Cerebellar cortex (tissue), 1 donor: ENCODE measurements around the gene GALNT9.

Experiments used
- DNase-seq: peaks from one replicate; pipeline ENCODE4 v3.0.0-alpha.2; 2015; ENCODE audit warnings: low spot score

The GALNT9 gene

GRCh38 chr12:132292328-132293319 lies 36.8 kb downstream of the GALNT9 start:
- no peak for DNase-seq

GRCh38 chr12:132291402-132292175 lies 37.8 kb downstream of the GALNT9 start:
- DNase-seq, result no peak

DNA sequence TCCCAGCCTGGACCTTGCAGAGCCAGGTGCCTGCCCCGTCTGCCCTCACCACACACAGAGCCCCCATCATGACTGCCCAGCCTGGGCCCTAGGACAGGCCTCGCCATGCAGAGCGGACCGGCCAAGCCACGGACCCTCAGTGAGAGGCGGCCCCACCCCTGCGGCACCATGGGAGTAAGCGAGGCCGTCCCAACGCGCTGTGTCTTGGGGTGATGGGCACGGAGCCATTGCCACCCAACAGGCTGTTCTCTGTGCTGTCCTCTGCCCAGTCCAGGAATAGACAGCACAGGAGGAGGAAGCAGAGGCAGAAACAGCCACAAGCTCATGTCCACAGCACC lies 39.2 kb downstream of the GALNT9 start:
- DNase-seq, result no peak

DNA sequence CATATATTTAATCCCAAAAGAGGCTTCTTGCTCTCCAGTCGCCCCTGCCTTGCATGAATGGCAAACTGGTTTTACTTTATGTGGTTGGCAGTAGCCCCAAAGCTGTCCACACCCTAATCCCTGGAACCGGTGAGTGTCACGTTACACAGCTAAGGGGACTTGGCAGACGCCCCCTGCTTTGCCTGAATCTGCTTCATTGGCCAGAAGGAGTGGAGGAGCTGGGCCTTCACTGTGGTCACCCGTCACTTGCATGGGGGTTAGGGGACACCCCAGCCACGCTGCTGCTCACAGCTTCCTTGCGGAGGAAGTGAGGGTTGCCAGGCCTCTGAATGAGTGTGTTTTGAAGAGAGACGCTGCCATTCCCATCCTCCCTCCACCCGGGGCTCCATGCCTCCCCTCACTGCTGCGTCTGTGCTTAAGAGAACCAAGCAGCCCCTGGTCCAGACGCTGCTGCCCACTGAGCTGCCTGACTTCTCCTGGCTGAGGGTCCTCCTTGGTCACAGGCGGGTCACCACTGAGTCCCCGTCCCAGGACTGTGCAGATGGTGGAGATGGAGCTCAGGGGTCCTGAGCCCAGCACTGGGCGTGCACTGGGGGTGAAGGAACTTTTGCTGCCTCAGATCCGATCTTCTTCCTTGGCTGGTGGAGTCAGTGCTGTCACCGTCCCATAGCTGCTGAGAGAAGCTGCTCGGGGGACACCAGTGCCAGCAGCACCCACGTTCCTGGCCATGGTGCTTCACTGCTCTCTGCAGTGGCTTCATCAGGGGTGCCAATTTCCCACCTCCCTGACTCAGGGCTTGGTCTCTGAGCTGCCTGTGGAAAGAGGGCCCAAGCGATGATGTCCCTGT lies 39.8 kb downstream of the GALNT9 start:
- DNase-seq, result no peak

DNA sequence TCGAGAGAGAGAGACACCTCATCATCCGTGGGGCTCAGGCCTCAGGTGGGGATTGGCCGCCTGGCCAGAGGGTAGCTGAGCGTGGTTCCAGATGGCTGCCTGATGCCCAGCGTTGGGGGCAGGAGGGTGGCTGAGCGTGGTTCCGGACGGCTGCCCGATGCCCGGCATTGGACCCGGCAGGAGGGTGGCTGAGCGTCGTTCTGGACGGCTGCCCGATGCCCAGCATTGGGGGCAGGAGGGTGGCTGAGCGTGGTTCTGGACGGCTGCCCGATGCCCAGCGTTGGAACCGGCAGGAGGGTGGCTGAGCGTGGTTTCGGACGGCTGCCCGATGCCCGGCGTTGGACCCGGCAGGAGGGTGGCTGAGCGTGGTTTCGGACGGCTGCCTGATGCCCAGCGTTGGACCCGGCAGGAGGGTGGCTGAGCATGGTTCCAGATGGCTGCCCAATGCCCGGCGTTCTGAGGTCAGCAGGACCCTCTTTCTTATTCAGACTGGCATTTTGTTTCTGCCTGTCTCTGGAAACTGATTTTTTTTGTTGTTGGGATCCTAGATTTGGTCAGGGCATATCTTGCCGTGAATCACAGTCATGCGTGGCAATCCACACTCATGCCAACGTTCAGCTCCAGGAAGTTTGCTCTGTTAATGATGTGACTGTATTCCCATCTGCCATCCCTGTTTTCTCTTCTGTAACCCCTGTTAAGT lies 40.7 kb downstream of the GALNT9 start:
- peak; percentile 73 for DNase-seq

DNA sequence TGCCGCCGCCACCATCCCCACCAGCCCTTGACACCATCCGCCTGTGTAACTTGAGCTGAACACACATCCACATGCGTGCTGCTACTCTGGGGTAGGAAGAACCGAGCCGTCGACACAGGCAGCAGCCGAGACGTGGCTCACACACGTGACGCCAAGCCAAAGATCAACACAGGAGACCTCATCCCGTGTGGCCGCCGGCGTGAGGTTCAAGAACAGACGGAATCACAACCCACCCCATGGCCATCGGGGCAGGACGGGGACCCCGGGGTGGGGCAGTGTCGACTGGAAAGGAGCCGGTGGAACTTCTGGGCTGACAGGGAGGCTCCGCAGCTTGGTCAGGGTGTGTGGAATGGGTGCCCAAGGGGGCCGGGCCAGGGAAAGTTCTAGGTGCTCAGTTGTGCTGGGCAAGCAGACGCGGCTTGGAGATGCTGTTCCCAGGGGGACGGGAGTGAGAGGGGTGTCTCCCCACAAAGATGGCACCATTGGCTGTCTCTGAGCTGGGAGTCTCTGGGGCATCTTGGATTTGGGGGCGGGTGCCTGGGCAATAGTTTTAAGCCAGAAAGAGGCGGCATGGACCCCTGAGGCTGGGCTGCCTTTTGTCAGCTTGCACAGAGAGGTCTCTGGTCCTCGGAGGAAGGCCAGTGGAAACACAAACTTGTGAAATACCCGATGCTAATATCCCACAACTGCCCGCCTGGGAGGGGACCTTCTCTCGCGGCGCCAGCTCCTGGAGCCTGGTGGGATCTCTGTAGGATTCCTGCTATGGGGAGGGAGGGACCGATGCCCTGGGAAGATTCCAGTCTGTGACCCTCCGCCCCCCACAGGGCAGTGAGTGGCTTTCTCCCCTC lies 41.8 kb downstream of the GALNT9 start:
- DNase-seq, result no peak

- no peak for DNase-seq
Observed at GRCh38 chr12:132286912-132287311, 42.5 kb downstream of the GALNT9 start.

DNA sequence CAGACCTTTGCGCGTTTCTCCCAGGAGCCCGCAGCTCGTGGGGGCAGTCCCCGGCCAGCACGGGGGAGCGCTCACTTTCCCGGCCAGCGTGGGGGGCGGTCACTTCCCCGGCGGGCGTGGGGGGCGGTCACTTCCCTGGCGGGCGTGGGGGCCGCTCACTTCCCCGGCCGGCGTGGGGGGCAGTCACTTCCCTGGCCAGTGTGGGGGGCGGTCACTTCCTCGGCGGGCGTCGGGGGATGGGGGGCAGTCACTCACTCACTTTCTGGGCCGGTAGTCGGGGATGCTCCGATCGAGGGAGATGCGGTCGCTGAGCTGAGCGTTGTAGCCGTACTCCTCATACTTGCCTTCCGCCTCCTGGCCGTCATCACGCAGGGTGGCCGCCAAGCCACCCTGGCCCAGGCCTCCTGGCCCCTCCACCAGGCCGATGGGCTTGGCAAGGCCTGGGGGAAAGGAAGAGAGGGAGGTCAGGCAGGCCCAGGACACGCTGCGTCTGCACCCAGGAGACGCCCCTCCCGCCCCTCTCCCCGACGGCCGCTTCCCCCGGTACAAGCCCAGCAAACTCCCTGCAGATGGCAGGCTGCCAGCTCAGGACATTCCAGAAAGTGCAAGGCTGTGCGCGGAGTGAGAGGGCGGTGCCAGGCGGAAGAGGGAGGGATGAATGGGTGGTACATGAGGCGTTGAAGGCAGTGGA lies 43.3 kb downstream of the GALNT9 start:
- DNase-seq, result peak; percentile 59

DNA sequence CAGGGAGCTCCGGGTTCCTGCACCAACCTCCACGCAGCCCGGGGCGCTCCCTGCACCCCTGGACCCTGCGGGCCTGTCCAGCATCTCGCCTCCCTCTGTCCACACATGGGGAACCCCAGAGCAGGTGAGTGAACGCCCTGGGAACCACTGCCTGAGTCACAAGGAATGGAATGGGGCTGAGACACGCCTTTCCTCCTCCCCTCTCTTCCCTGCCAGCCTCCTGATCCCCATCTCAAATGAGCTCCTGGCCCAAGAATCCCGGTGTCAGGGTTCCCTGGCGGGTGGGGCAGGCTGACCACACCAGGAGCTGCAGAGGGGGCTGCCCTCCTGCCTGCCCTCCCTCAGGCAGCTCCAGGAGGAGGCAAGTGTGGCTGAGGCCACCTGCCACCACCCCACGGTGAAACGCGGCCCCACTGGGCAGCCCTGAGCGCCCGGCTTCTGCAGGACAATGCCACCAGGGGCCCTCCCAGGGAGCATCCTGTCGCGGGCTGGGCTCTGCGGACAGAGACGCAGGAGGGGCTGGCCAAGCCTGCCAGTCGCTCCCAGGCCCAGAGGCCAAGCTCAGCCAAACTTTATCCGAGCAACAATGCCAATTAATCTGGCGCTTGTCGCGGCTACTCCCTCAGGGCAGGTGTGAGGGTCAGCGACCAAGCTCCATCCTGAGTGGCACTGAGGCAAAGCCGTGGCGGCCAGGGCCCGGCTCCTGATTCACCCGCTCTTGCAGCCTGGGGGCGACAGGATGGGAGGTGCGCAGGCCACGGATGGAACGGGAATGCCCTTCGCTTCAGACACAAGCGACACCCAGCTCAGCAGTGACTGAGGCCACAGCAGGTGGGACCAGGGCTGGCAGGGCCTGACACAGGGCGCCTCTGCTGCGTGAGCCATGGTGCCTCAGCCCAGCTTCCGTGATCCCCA lies 44.3 kb downstream of the GALNT9 start:
- no peak for DNase-seq

- DNase-seq, result peak; percentile 79
Observed at GRCh38 chr12:132284071-132284826, 45.1 kb downstream of the GALNT9 start.

DNA sequence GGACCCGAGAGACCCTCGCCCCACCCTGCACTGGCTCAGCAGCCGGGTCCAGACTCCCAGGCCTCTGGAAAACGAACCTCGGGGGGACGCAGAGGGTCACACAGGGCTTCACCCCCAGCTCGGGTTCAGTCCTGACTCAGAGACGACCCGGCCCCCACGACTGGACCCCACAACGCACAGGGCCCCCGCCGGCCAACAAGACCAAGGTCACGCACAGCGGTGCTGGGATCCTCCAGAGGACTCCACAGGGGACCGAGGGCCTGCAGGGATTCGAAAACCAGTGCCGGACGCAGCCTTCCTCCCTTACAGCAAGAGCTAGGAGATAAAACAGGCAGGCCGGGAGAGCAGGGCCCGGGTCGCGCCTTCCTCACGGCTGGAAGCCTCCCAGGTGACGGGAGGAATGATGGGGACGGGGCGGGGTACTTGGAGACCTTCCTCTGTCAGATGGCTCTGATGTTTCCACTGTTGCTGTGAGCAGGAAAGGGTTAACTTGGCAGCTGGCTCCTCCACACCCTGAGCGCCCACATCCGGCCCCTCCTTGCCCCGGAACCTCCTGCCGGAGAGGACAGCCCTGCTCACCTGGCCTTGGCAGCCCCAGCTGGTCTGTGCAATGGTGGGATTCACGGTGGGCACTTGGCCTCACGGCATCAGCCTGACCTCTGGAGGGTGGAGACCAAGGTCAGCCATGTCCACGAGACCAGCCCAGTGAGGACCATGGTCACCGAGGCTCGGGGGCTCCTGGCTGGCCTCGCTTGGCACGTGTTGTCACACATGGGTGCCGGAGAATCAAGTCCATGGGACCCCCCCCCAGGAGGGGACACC lies 46.2 kb downstream of the GALNT9 start:
- no peak for DNase-seq

DNA sequence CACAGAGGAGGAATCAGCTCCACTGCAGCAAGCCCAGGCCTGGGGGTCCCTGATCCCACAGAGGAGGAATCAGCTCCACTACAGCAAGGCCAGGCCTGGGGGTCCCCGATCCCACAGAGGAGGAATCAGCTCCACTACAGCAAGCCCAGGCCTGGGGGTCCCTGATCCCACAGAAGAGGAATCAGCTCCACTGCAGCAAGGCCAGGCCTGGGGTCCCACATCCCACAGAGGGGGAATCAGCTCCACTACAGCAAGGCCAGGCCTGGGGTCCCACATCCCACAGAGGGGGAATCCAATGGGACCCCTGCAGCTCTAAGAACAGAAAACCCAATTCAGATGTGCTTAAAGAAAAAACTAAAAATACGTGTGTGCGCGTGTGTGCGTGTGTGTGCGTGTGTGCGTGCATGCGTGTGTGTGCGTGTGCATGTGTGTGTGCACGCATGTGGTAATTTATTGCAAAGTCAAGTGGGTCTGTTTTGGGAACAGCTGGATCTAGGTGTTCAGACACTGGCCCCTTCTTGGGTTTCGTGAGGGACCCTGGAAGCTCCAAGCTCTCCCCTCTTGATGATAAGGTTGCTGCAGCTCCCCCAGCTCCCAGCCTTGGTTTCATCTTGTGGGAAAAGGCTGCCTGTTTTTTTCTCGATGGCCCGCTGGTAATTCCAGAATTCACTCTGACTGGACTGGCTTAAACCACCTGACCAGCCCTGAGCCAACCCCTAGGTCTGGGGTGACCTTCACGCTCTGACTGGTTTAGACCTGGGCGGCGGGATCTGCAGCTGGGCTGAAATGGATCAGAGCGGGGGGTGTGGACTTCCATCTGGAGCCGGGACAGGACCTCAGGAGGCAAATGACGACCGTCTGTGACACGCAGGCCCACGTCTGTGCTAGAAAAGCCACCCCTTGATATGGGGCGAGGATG lies 47.1 kb downstream of the GALNT9 start:
- DNase-seq, result no peak

GRCh38 chr12:132281038-132281437 lies 48.4 kb downstream of the GALNT9 start:
- no peak for DNase-seq

- DNase-seq, result no peak
Observed at GRCh38 chr12:132280406-132280805, 49.0 kb downstream of the GALNT9 start.

DNA sequence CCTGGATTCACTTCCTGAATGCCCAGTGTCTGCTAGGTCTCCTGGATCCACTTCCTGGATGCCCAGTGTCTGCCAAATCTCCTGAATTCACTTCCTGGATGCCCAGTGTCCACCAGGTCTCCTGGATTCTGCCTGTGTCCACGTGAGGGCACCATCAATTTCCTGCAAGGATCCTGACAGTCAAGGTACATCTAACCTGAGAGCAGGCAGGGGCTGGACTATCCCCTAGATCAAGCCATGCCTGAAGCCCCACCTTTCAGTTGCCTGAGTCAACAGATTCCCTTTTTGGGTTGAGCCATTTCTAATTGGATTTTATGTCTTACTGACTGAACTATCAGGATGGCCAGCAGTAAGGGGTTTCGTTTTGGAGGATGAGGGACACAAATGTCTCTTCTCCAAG lies 49.5 kb downstream of the GALNT9 start:
- no peak for DNase-seq
